ENCODE measurements around the gene FBXO38.

DNA sequence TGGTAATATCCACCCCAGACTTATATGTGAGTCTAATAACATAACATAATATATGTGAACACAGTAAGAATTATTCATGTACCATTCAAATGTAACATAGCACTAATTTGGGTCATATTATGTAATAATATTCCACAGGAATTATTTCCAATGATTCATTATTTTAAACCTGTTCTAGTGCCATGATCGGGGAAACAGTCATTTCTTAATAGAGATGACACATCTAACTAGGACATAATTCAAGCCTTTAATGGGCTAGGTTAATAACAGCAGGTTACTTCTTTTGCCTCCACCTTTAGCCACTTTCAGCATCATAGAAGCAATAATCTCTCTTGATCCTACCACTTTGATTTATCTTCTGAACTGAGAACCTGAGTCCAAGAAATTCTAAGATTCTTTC, 36.1 kb upstream of the FBXO38 start:
- TF ChIP-seq CTCF (IDR thresholded peaks at IDR 0.05) = no peak
- no peak for TF ChIP-seq POLR2A (IDR thresholded peaks at IDR 0.05)
- no peak for TF ChIP-seq POLR2AphosphoS5 (IDR thresholded peaks at IDR 0.05)

Data from breast epithelium (tissue), 3 donors.